Thoracic aorta endothelial cell (primary cell): ENCODE measurements around the gene ZNF730. TPM values are rescaled to one million over a fixed set of nuclear protein-coding genes. Genes with fewer than 3 reads are reported as not detected.

Experiments
- total RNA-seq: library from RNA; depleted of rRNA; stranded (reverse); fragments of >200 nt; gene quantifications from 2 replicates; pipeline ENCODE4 v1.2.3, GENCODE V29; 2012

Gene ZNF730
- total RNA-seq = 2.8 and 3.4 TPM in 2 replicates

DNA sequence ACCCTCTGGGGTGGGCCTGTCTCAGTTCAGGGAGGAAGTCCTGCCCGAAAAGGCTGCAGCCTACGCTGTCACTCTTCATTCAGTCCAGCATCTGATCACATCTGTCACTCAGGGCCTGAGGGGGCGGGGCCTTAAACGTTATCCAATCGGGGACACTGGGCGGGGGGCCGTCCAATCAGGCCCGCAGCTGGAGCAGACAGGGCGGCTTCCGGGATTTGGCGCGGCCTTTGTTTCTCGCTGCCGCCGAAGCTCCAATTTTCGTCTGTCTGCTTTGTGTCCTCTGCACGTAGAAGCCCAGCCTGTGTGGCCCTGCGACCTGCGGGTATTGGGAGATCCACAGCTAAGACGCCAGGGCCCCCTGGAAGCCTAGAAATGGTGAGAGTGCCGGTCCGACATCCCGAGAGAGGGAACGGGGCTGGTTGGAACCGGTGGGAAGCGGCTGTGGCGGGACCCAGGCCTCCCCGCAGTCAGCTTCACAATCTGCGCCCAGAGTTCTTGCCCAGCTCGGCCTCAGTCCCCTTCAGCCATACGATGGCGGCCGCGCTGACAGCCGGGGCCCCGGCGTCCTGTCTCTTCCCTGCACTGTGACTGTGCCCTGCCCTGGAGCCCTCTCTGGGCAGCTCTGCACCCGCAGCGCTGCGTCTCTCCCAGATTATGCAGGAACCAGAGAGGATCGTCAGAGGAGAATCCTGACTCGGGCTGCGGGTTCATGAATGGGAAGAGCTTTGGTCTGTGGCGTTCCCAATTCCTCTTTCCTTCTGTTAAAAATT, at the start of gene ZNF730:
TSS of gene ZNF730 (plus strand) at position 224 of the 770 bp plus-strand sequence. CDS start at position 373, 149 bp downstream.

Other genes with a start within 250 kb of the ZNF730 start
- gene ZNF728, start 113.8 kb upstream of the ZNF730 start, total RNA-seq = 0.07 TPM in 1 of 2 replicates, not detected in the other
- gene ZNF724, start 133.4 kb downstream of the ZNF730 start, total RNA-seq = 11.0 and 12.9 TPM in 2 replicates